Keratinocyte (primary cell): Measurements from ENCODE around the gene USP47. TPM values are rescaled to one million over a fixed set of nuclear protein-coding genes. Genes with fewer than 3 reads are reported as not detected.

Source experiments
- DNase-seq: peaks from one replicate; pipeline ENCODE4 v3.0.0-alpha.2; 2011; ENCODE audit warnings: low read depth, missing footprints, low spot score
- FAIRE-seq: peaks from 2 replicates; lab custom pipeline; 2011; peaks lifted over from hg19 to GRCh38; lab: Jason Lieb, UNC
- H2AFZ ChIP-seq: 2 replicates; pipeline ENCODE4 v1.6.0; 2012; ENCODE audit warnings: low read length, control low read depth, inconsistent platforms; ENCODE audit not compliant: control insufficient read depth
- H3K27ac ChIP-seq: 2 replicates; pipeline ENCODE4 v1.5.1; 2011; ENCODE audit warnings: low read length; ENCODE audit not compliant: control insufficient read depth, insufficient read depth
- H3K27me3 ChIP-seq: 3 replicates; pipeline ENCODE4 v1.6.0; 2011; ENCODE audit warnings: low read length; ENCODE audit not compliant: control insufficient read depth, insufficient read depth; ENCODE audit errors: extremely low read depth
- H3K36me3 ChIP-seq, 2 experiments: 2 replicates in 1 of 2; 3 replicates in 1 of 2; pipeline ENCODE4 v1.5.1; 2011; ENCODE audit warnings: low read length in 2 of 2, mild to moderate bottlenecking in 1 of 2; ENCODE audit not compliant: control insufficient read depth in 2 of 2, insufficient read depth in 2 of 2; ENCODE audit errors: extremely low read depth in 1 of 2
- H3K4me1 ChIP-seq: 3 replicates; pipeline ENCODE4 v1.5.1; 2011; ENCODE audit warnings: low read length; ENCODE audit not compliant: control insufficient read depth, insufficient read depth; ENCODE audit errors: extremely low read depth
- H3K4me2 ChIP-seq: 3 replicates; pipeline ENCODE4 v1.6.0; 2011; ENCODE audit warnings: low read depth, low read length; ENCODE audit not compliant: control insufficient read depth, insufficient read depth; ENCODE audit errors: extremely low read depth
- H3K4me3 ChIP-seq, 3 experiments: fragments of 200-600 bp in 1 of 3; sonication (generic) in 1 of 3; 2 replicates in 2 of 3; 3 replicates in 1 of 3; pipeline ENCODE4 v1.5.1; 2011 to 2016; ENCODE audit warnings: low read length in 3 of 3, mild to moderate bottlenecking in 3 of 3, control low read depth in 2 of 3, inconsistent platforms in 1 of 3, low read depth in 1 of 3, mixed read lengths in 1 of 3, mixed run types in 1 of 3, moderate library complexity in 1 of 3; ENCODE audit not compliant: control insufficient read depth in 2 of 3, insufficient read depth in 2 of 3; ENCODE audit errors: extremely low read depth in 1 of 3
- H3K79me2 ChIP-seq: 2 replicates; pipeline ENCODE4 v1.6.0; 2012; ENCODE audit warnings: low read length; ENCODE audit not compliant: control insufficient read depth, insufficient read depth
- H3K9ac ChIP-seq: 3 replicates; pipeline ENCODE4 v1.6.0; 2011; ENCODE audit warnings: low read length; ENCODE audit not compliant: control insufficient read depth, insufficient read depth; ENCODE audit errors: extremely low read depth
- H3K9me1 ChIP-seq: 3 replicates; pipeline ENCODE4 v1.6.0; 2011; ENCODE audit warnings: low read length; ENCODE audit not compliant: control insufficient read depth, insufficient read depth; ENCODE audit errors: extremely low read depth
- H3K9me3 ChIP-seq: 2 replicates; pipeline ENCODE4 v1.5.1; 2012; ENCODE audit warnings: low read depth, low read length; ENCODE audit not compliant: control insufficient read depth
- H4K20me1 ChIP-seq: 3 replicates; pipeline ENCODE4 v1.6.0; 2011; ENCODE audit warnings: low read length; ENCODE audit not compliant: control insufficient read depth, insufficient read depth; ENCODE audit errors: extremely low read depth
- EZH2 ChIP-seq: IDR thresholded peaks from one replicate; pipeline ENCODE4 v1.6.1; 2012; ENCODE audit warnings: inconsistent platforms, mild to moderate bottlenecking, low read length, moderate library complexity
- dilution Hi-C: fragments of 300-500 bp; cut with MboI; formaldehyde crosslinking; loops from one replicate; pipeline ENCODE4 v1.7.0; 2020; ENCODE audit warnings: low sequenced_read_pairs; ENCODE audit not compliant: extremely low pct_ligation_motif_present
- polyA plus RNA-seq, 5 experiments: library from polyadenylated mRNA; depleted of rRNA in 3 of 5; stranded (reverse) in 3 of 5; stranded (forward) in 1 of 5; unstranded in 1 of 5; fragments of >200 nt; gene quantifications; 1 replicate in 1 of 5; 2 replicates in 3 of 5; 3 replicates in 1 of 5; pipeline versions ENCODE4 v1.2.1 to v1.2.3, GENCODE V29; 2011 to 2012; ENCODE audit warnings: missing spikeins in 2 of 5, low read depth in 1 of 5, low replicate concordance in 1 of 5
- TF ChIP-seq, protein P1 (sequence below), 3 experiments: IDR thresholded peaks in 1 of 3; conservative IDR thresholded peaks in 1 of 3; optimal IDR thresholded peaks in 1 of 3; 2 replicates in 2 of 3; 3 replicates in 1 of 3; pipeline versions ENCODE3 to v1.5.1; 2011; ENCODE audit warnings: low read length in 3 of 3, mild to moderate bottlenecking in 3 of 3, moderate library complexity in 2 of 3, control low read depth in 1 of 3, inconsistent platforms in 1 of 3; ENCODE audit not compliant: insufficient read depth in 2 of 3; ENCODE audit errors: extremely low read depth in 1 of 3

Gene USP47
- polyA plus RNA-seq, 1 donor (not counting 4 experiments of a cell fraction or from before 2014, with no cell fraction given): 22.4 TPM

DNA sequence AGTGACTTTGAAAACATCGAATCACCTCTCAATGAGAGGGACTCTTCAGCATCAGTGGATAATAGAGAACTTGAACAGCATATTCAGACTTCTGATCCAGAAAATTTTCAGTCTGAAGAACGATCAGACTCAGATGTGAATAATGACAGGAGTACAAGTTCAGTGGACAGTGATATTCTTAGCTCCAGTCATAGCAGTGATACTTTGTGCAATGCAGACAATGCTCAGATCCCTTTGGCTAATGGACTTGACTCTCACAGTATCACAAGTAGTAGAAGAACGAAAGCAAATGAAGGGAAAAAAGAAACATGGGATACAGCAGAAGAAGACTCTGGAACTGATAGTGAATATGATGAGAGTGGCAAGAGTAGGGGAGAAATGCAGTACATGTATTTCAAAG, 100.9 kb downstream of the USP47 start:
- no peak overlapping the region for H3K27ac ChIP-seq
- TF ChIP-seq, protein P1, sequence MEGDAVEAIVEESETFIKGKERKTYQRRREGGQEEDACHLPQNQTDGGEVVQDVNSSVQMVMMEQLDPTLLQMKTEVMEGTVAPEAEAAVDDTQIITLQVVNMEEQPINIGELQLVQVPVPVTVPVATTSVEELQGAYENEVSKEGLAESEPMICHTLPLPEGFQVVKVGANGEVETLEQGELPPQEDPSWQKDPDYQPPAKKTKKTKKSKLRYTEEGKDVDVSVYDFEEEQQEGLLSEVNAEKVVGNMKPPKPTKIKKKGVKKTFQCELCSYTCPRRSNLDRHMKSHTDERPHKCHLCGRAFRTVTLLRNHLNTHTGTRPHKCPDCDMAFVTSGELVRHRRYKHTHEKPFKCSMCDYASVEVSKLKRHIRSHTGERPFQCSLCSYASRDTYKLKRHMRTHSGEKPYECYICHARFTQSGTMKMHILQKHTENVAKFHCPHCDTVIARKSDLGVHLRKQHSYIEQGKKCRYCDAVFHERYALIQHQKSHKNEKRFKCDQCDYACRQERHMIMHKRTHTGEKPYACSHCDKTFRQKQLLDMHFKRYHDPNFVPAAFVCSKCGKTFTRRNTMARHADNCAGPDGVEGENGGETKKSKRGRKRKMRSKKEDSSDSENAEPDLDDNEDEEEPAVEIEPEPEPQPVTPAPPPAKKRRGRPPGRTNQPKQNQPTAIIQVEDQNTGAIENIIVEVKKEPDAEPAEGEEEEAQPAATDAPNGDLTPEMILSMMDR (optimal IDR thresholded peaks at IDR 0.05 in 1 of 3, IDR thresholded peaks at IDR 0.05 in 1 of 3, conservative IDR thresholded peaks at IDR 0.05 in 1 of 3; ENCODE audit: extremely low read depth in 1 of 3, insufficient read depth in 2 of 3, low read length in 3 of 3): no peak
- no peak for TF ChIP-seq EZH2
- no peaks in the 10 kb centered on the region for H3K27me3 ChIP-seq
- no peaks in the 10 kb centered on the region for H3K79me2 ChIP-seq
- no peak for FAIRE-seq
- no peaks in the 10 kb centered on the region for H3K9me1 ChIP-seq
- no peak overlapping the region for H3K4me2 ChIP-seq
- H3K4me1 ChIP-seq: no peaks in the 10 kb centered on the region
- H3K9me3 ChIP-seq: no peaks in the 10 kb centered on the region
- no peaks in the 10 kb centered on the region for H4K20me1 ChIP-seq
- H3K36me3 ChIP-seq: peaks cover 9 to 10% of the 10 kb centered on the region in 2 experiments
- DNase-seq: no peak
- dilution Hi-C loops: no loop called here
- no peak overlapping the region for H3K4me3 ChIP-seq
- H2AFZ ChIP-seq: no peak overlapping the region
- no peak overlapping the region for H3K9ac ChIP-seq

DNA sequence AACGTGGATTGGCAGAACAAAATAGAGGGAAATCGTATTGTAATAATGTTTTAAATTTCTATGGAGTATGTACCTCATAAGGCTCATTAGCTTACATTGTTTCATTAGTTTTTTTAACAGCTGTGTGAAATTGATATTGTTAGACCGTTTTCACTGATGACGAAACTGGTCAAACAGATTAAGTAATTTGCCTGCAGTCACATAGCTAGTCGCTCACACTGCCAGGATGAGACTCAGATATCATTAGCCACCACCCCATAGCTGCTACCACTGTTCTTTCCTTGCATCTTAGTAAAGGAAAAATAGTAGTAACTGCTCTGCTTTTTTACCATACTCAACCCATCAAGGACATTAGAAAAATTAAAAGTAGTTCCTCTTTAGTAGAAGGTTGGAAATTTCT, 102.7 kb downstream of the USP47 start:
- Histone ChIP-seq H3K36me3 (peaks cover 7% of the 10 kb centered on the region in 2 experiments), H3K4me2 (no peak overlapping the region), H3K27me3 (no peaks in the 10 kb centered on the region), H3K4me1 (no peaks in the 10 kb centered on the region), H3K27ac (no peak overlapping the region), H2AFZ (no peak overlapping the region), H3K9me3 (no peaks in the 10 kb centered on the region), H4K20me1 (no peaks in the 10 kb centered on the region), H3K9me1 (no peaks in the 10 kb centered on the region), H3K79me2 (no peaks in the 10 kb centered on the region), H3K4me3 (no peak overlapping the region), H3K9ac (no peak overlapping the region)
- no peak for DNase-seq
- TF ChIP-seq, protein P1 (optimal IDR thresholded peaks at IDR 0.05 in 1 of 3, IDR thresholded peaks at IDR 0.05 in 1 of 3, conservative IDR thresholded peaks at IDR 0.05 in 1 of 3; ENCODE audit: extremely low read depth in 1 of 3, insufficient read depth in 2 of 3, low read length in 3 of 3): no peak
- dilution Hi-C loops: no loop called here
- no peak for FAIRE-seq
